Activated CD4-positive, alpha-beta T cell treated with anti-CD3 and anti-CD28 coated beads, Interleukin-10, Interleukin-2, amounts not matched to agents 100 ng/mL and 50 ng/mL, durations not matched to agents 16 hours and 8 hours (primary cell): Measurements from ENCODE around the gene WDR47.
"Not testable (repeated sequence)": the region's sequence is repeated elsewhere in the genome, so short reads cannot be mapped to it uniquely, and the experiment has no call there.

Experiments
- DNase-seq: peaks from one replicate; pipeline ENCODE4 v3.0.0-alpha.2; 2020

Gene WDR47

DNA sequence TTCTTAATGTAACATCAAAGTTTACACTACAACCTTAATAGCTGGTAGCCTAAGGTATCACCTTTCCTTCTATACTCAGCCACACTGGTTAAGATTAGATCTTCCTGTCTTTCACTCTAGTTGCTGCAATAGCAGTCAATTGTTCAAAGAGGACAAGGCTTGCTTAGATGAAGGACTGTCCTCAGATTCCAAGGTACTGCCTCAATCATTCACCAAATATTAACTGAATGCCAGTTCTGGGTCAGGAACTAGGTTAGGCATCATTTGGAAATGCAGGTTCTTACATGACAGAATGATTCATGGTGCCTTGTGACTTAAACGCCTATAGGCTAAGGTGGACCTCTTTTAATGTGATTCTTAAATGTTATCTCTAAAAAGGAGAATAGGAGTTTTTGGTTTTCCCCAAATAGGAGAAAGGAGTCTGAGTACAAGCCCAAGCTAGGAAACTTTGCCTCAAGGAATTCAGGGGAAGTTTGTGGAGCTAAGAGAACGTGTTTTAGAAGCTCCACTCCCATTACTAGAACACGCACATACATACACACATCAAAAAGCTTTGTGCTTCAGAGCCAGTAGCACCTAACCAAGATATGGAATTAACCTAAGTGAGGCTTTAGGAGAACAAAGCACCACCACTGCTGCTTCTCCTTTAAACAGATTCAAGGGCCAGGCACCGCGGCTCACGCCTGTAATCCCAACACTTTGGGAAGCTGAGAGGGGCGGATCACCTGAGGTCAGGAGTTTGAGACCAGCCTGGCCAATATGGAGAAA, 8.5 kb upstream of the WDR47 start:
- no peak for DNase-seq

DNA sequence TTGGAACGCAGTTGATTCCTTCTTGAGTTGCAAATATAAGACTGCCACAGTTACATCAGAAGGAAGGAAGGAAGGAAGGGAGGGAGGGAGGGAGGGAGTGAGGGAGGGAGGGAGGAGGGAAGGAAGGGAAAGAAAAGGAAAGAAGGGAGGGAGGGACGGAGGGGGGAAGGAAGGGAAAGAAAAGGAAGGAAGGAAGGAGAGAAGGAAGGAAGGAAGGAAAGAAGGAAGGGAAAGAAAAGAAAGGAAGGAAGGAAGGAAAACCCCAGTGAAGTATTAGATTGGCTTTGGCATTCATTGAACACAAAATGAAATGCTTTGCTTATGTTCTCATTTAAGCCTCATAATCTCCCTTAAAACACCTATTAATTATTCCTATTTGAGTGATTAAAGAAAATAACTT, 6.4 kb upstream of the WDR47 start:
- DNase-seq, result no peak

DNA sequence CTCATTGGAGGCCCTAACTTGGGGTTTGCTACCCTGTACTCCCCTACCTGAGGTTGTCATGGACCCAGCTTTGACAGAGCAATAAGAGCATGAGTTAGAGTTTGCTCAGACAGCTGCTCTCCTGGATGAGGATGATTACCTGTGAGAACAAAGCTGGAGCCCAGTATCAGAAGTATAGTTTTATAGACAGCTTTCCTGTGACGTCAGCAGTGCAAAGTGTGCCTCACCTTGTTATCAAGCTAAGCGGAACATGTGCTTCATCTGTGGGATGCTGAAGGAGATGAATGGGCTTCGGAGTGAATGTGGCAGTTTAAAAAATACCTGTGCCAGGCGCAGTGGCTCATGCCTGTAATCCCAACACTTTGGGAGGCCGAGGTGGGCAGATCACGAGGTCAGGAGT, 5.4 kb upstream of the WDR47 start:
- DNase-seq, result no peak

DNA sequence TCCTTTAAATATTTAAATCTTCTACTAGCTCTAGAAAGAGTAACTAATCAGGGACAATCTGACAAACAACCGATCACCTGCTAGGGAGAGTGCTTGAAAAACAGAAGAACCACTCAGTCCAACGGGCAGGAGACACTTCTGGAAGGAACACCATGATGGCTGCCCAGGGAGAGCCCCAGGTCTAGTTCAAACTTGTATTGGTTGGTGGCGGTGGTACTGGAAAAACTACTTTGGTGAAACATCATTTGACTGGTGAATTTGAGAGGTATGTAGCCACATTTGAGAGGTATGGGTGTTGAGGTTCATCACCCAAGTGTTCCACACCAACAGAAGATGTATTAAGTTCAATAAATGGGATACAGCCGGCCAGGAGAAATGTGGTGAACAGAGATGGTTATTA, 4.8 kb upstream of the WDR47 start:
- DNase-seq, result no peak

DNA sequence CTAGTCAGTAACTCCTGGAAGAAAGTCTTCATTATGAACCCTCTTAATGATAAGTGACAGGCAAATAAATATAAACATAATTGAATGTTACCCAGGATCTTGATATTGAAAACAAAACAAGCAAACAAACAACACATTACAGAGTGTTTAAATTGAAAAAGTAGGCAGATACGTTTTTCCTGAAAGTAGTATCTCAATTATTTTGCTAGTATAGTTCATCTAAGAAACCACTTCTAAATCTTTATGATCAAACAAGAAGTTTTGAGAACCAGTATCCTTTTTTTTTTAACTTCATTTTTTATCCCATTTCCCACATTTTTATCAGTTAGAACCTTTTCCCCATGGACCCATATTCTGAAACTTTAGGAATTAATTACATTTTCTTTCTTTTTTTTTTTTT, 3.7 kb upstream of the WDR47 start:
- DNase-seq, result no peak

DNA sequence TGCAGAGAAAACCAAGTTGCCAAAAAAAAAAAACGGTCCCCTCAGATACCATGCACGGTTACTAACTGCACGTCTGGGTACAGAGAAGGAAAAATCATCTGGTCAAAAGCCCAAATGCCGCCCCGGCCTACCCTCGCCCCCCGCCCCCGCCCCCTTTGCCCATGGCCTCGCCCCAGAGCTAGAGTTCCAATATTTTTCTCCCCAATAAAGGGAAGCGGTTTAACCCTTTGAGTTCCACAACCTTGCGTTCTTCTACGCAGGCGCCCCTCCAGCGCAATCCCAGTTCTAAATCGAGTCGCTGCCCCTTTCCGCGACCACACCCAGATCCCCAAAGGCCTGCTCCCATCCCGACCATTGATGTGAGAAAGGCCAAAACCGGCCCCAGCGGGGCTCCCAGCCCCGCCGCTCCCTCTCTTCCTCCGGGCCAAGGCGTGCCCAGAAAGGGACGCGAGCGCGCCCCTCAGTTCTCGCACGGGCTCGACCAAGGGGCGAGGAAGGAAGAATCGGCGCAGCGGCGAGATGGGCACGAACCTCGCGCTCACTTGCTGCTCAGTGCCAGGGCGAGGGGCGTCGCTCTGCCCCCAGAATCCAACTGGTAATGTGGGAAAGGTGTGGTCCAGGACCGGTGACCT, 797 bp downstream of the WDR47 start:
- peak; percentile 39 for DNase-seq

DNA sequence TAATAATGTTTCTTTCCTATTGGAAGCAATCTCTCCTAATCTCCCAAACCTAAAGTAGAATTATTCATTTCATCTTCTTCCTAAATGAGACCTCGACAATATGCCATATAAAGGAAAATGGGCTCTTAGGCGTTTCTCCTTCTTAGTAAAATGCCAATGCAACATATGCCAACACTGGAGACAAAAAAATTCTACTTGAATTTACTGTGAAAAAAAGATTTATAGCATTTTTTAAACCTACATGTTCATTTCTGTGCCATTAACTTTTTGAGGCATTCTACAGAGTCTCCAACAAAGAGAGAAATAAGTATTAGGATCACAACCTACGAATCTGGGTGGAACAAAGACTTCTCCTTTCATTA, 1.3 kb downstream of the WDR47 start:
- no peak for DNase-seq

DNA sequence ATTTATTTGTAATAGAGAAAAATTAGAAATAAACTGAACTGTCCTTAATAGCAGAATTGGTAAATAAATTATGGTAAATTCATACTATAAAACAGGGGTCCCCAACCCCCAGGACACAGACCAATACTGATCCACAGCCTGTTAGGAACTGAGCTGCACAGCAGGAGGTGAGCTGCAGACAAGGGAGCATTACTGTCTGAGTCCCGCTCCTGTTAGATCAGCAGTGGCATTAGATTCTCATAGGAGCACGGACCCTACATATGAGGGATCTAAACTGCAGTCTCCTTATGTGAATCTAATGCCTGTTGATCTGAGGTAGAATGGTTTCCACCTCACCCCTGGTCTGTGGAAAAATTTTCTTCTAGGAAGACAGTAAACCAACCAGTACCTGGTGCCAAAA, 7.5 kb downstream of the WDR47 start:
- DNase-seq, result no peak

DNA sequence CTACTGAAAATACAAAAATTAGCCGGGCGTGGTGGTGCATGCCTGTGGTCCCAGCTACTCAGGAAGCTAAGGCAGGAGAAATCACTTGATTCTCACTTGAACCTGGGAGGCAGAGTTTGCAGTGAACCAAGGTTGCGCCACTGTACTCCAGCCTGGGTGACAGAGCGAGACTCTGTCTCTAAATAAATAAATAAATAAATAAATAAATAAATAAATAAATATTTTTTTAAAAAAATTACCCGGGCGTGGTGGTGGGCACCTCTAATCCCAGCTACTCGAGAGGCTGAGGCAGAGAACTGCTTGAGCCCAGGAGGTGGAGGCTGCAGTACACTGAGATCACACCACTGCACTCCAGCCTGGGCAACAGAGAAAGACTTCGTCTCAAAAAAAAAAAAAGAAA, 12.4 kb downstream of the WDR47 start:
- DNase-seq, result not testable (repeated sequence)

DNA sequence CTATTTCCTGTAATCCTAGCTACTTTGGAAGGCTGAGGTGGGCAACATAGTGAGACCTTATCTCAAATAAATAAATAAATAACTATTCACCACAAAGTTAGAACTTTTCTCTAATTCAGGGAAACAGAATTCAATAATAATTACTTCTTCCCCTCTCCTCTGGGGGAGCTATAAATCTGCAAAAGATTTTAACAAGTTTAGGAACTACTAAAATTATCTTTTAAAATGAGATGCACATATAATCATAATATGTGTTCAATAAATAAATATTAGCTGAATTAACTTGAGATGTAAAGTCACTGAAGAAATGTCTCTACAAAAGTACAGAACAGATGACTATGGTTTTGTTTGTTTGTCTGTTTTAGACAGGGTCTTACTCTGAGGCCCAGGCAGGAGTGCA, 14.1 kb downstream of the WDR47 start:
- no peak for DNase-seq

DNA sequence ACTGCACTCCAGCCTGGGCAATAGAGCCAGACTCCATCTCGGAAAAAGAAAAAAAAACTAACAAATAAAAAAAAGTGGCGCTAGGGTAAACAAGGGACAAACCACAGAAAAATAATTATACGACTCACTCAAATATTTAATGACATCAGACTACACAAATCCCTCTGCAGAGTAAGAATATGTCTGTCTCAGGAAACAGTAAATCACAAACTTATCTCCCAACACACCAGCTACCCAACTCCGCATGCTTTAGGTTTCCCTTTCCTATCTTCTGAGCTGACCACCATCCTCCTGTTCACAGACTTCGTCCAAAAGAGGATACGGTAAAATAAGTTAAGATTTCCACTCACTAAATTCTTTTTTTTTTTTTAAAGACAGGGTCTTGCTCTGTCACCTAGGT, 16.2 kb downstream of the WDR47 start:
- DNase-seq, result no peak

DNA sequence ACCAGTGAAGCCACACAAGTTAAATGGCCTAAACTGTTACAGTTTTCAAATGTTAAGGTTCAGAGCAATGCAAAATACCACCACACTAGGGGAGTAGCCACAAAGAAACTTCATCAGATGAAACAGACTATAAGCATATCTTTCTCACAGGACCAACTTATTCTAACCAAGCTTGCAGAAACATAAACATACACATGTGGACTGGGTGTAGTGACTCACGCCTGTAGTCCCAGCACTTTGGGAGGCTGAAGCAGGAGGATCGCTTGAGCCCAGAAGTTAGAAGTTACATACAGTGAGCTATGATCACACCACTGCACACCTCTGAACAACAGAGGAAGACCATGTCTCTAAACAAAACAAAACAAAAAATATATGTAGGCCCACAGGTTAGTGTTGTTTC, 17.3 kb downstream of the WDR47 start:
- no peak for DNase-seq

DNA sequence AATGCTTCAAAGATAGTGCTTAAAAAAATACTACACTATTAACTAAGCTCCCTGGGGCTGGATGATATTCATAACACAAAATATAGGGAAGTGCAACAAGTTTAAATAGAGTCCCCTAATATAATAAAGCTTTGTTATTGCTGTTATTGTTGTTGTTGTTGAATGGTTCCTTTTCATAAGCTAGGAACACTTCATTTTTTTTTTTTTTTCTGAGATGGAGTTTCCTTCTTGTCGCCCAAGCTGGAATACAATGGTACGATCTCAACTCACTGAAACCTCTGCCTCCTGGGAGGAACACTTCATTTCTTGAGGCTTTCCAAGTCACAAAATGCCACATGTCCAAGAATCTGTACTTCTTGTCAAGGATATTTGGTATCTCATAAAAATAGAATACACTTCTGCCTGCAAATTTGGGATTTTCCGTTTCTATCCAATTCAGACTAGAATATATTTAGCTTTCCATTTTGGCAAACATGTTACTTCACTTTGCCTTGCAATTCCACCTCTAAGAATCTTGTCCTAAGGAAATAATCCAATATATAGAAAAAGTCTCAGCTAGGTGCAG, 21.1 kb downstream of the WDR47 start:
- DNase-seq, result no peak

DNA sequence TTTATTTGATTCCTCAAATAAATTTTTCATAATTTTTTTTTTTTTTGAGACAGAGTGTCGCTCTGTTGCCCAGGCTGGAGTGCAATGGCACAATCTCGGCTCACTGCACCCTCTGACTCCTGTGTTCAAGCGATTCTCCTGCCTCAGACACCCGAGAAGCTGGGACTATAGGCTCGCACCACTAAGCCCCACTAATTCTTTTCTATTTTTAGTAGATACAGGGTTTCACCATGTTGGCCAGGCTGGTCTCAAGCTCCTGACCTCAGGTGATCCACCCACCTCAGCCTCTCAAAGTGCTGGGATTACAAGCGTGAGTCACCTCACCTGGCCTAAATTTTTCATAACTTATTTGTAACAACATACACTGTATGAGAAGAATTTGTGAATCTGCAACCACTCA, 24.2 kb downstream of the WDR47 start:
- not testable (repeated sequence) for DNase-seq

DNA sequence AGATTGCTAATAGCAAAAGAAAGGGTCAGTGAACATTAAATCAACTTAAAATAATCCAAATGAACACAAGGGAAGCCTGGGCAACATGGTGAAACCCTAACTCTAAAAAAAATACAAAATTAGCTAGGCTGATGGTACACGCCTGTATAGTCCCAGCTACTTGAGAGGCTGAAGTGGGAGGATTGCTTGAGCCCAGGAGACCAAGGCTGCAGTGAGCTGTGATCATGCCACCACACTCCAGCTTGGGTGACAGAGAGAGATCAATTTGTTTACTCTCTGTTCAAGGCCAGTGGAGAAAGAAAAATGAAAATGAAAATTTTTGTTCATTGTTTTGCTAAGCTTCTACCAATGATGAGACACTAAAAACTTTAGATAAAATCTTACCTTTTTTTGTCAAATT, 24.8 kb downstream of the WDR47 start:
- DNase-seq, result no peak

DNA sequence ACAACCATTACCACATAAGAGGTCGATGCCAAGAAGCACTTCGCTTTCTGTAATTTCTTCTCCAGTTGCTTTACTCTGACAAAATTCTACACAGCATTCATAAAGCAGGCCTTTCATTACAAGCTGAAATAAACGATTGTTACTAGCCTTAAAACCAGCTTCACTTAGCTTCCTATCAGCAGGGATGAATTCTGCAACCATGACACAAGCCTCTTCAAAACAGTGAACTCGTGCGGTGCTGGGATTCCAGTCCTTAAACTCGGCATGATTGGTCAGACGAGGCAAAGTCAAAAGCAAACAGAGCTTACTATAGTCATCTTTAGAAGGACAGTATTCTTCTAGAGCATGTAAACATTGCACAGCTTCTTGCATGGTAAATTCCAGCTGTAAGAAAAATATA, 30.6 kb downstream of the WDR47 start:
- DNase-seq, result no peak

DNA sequence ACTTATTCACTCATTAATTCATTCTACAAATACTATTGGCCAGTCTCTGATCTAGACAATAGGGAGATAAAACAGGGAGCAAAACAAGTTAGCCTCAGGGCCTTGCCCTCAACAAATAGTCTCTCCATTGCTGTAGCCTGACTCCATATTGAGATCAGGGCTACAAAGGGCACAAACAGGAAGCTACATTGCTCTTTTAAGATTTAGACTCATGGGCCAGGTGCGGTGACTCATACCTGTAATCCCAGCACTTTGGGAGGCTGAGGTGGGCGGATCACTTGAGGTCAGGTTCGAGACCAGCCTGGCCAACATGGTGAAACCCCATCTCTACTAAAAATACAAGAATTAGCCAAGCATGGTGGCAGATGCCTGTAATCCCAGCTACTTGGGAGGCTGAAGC, 45.3 kb downstream of the WDR47 start:
- peak; percentile 39 for DNase-seq

DNA sequence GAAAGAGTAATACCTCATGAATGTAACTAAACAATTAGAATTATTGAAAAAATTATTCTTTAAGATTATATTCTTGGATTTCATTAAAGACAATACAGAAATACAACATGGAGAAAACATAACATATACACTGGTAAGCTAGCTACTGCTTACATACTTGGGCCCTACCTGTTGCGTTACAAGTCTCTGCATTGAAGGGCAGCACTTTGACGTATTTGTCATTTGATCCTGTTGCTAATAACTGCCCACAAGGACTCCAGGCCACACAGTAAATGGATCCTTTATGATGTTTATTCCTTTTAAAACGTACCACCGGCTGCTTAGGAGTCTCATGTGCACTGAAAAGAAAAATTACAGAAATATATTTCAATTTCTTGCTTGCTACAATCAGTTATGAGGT, 58.8 kb downstream of the WDR47 start:
- DNase-seq, result no peak

DNA sequence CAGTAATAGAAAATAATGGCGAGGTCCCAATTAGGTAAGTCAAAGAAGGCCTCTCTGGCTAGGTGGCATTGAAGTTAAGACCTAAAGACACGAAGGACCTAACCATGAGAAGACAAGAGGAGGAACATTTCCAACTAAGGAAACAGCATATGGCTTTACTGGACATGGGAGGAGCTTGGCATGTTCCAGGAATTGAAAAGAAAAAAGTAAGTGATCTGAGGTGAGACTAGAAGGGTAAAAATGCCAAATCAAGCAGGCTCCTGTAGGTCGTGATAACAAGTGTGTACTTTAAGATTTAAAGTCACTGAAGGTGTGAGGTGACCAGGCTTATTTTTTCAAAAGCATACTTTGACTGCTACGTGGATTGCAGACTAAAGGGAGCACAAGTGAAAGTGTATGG, 65.2 kb downstream of the WDR47 start:
- no peak for DNase-seq

DNA sequence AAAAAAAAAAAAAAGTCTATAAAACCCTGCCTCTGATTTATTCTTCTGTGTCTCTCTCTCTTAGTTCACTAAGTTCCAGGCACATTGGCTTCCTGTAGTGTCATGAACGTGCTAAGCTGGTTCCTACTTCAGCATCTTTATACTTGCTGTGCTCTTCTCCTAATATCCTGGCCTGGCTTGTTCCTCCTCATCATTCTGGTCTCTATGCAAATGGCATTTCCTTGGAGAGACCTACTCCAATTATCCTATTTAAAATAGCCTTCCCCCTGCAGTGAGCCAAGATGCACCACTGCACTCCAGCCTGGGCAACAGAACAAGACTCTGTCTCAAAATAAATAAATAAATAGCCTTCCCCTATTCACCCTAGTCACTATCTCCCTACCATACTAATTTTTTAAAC, 69.0 kb downstream of the WDR47 start:
- no peak for DNase-seq

DNA sequence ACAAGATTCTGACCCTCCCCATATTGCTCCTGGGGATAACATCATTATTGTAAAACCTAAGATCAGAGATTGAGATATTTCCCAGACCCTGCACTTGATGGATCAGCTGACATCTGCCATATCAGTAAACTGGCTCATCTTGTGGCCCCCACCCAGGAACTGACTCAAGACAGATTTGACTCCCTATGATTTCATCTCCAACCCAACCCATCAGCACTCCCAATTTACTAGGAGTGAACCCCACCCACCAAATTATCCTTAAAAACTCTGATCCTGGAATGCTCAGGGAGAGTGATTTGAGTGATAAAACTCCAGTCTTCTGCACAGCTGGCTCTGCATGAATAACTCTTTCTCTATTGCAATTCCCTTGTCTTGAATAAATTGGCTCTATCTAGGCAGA, 72.6 kb downstream of the WDR47 start:
- DNase-seq, result no peak

DNA sequence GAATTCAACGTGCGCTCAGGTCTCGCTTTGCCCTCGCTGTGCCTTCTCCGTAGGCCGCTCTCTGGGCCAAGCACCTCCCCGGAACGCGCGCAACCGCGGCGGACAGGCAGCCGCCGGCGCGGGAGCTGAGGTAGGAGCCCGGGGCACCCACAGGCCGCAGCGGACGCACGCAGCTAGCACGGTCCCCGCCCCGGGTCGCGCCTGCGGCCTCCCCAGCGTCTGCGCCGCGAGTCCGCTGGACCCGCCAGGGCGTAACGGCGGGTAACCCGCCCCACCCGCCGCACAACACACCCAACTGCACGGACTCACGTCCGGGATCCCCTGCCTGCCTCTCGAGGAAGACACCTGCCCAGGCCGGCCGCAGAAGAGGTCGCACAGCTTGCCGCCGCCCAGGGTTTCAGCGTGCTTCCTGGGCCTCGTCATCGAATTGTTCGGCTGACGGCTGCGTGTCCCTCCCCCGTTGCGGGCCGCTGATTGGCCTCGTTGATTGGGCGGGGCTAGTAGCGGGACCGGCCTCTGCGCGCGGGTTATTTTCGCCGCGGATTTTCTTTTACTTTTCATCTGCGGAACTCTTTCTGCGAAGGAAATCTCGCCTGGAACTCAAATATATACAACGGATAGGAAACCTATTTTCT, 78.7 kb downstream of the WDR47 start, which contains the start of gene CLCC1:
Gene CLCC1 (minus strand): TSS at position 433 of the 635 bp plus-strand sequence. CDS start 13,047 bp downstream, outside the sequence.
- DNase-seq, result peak; percentile 96

DNA sequence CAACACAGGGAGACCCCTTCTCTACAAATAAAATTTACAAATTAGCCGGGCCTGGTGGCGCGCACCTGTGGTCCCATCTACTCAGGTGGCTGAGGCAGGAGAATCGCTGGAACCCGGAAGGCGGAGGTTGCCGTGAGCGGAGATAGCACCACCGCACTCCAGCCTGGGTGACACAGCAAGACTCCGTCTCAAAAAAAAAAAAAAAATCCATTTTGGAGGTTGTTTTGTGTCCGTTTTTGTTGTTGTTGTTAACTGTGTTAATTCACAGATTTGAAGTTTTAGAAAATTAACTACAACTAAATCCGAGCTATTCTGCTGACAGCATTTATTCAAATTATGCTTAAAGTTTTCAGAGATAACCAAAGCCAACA, 79.2 kb downstream of the WDR47 start:
- DNase-seq, result peak; percentile 42
